K562 (cell line): ENCODE data around the gene SLC13A4. TPM values are rescaled to one million over a fixed set of nuclear protein-coding genes. Genes with fewer than 3 reads are reported as not detected.
A peak's percentile ranks its signal among the peaks of the same experiment; 100 is the strongest.

ENCODE experiments used
- ATF2 ChIP-seq: sonication (generic); formaldehyde crosslinking; IDR thresholded peaks from 2 replicates; pipeline ENCODE4 v1.8.1; 2022; ENCODE audit warnings: missing genetic modification reagents
- CSDE1 ChIP-seq, 2 experiments: fragments of 450-650 bp; IDR thresholded peaks; 2 replicates each; pipeline ENCODE4 v1.6.1; 2016; ENCODE audit warnings: mild to moderate bottlenecking in 1 of 2
- ETV1 ChIP-seq: fragments of 450-650 bp; conservative IDR thresholded peaks from 2 replicates; pipeline ENCODE4 v1.6.1; 2016; ENCODE audit warnings: missing genetic modification characterization, control low read depth, low read depth, missing compliant biosample characterization
- GTF2A2 ChIP-seq: IDR thresholded peaks from 2 replicates; pipeline ENCODE4 v1.6.1; 2016; ENCODE audit warnings: mild to moderate bottlenecking, missing genetic modification characterization, missing compliant biosample characterization
- HDAC2 ChIP-seq: fragments of 450-650 bp; IDR thresholded peaks from 2 replicates; pipeline ENCODE4 v1.6.1; 2016; ENCODE audit warnings: mild to moderate bottlenecking
- HMG20A ChIP-seq: fragments of 450-650 bp; formaldehyde crosslinking; conservative IDR thresholded peaks from 2 replicates; pipeline ENCODE4 v1.4.0; 2020; ENCODE audit warnings: mild to moderate bottlenecking, mixed read lengths
- JUND ChIP-seq, 2 experiments: IDR thresholded peaks; 2 replicates in 1 of 2; 3 replicates in 1 of 2; pipeline ENCODE4 v1.6.1; 2011; ENCODE audit warnings: borderline replicate concordance in 2 of 2, low read depth in 2 of 2, low read length in 2 of 2, improper control_type of control experiment in 1 of 2, missing biosample characterization in 1 of 2, missing genetic modification characterization in 1 of 2, missing genetic modification reagents in 1 of 2
- KHSRP ChIP-seq: fragments of 450-650 bp; IDR thresholded peaks from 2 replicates; pipeline ENCODE4 v1.6.1; 2017
- KLF6 ChIP-seq: fragments of 250-450 bp; sonication (Bioruptor Pico); IDR thresholded peaks from 2 replicates; pipeline ENCODE4 v1.4.0; 2020; ENCODE audit warnings: mild to moderate bottlenecking, moderate library complexity, borderline replicate concordance
- LEF1 ChIP-seq: fragments of 450-650 bp; IDR thresholded peaks from 2 replicates; pipeline ENCODE4 v1.6.1; 2016; ENCODE audit warnings: mild to moderate bottlenecking
- NONO ChIP-seq, 2 experiments: fragments of 200-400 bp in 1 of 2; fragments of 450-650 bp in 1 of 2; formaldehyde crosslinking in 1 of 2; IDR thresholded peaks; 2 replicates each; pipeline ENCODE4 v1.6.1; 2017; ENCODE audit warnings: low read depth in 2 of 2, mild to moderate bottlenecking in 2 of 2, moderate library complexity in 2 of 2, low read length in 1 of 2
- OTX1 ChIP-seq: fragments of 450-650 bp; formaldehyde crosslinking; IDR thresholded peaks from 2 replicates; pipeline ENCODE4 v1.4.0; 2022; ENCODE audit warnings: mild to moderate bottlenecking
- PTTG1 ChIP-seq: fragments of 450-650 bp; IDR thresholded peaks from 2 replicates; pipeline ENCODE4 v1.6.1; 2016; ENCODE audit warnings: low read depth, mild to moderate bottlenecking, missing genetic modification characterization, missing compliant biosample characterization
- RBM34 ChIP-seq: fragments of 200-400 bp; formaldehyde crosslinking; IDR thresholded peaks from 2 replicates; pipeline ENCODE4 v1.6.1; 2018; ENCODE audit warnings: low read length, borderline replicate concordance; ENCODE audit not compliant: insufficient read depth
- SIX5 ChIP-seq, 2 experiments: IDR thresholded peaks; 2 replicates each; pipeline ENCODE4 v1.6.1; 2011; ENCODE audit warnings: low read length in 2 of 2, borderline replicate concordance in 1 of 2, low read depth in 1 of 2, mild to moderate bottlenecking in 1 of 2, moderate library complexity in 1 of 2; ENCODE audit not compliant: insufficient read depth in 1 of 2
- SMAD1 ChIP-seq: fragments of 150-350 bp; IDR thresholded peaks from 2 replicates; pipeline ENCODE4 v1.6.1; 2014; ENCODE audit warnings: low read length, low read depth; ENCODE audit not compliant: partially characterized antibody
- SMC3 ChIP-seq: conservative IDR thresholded peaks from 2 replicates; pipeline ENCODE4 v1.6.1; 2011; ENCODE audit warnings: low read depth, low read length, improper control_type of control experiment; ENCODE audit not compliant: insufficient read depth
- SP2 ChIP-seq: IDR thresholded peaks from 2 replicates; pipeline ENCODE4 v1.6.1; 2011; ENCODE audit warnings: mild to moderate bottlenecking, low read depth, low read length, moderate library complexity; ENCODE audit not compliant: poor library complexity, severe bottlenecking; ENCODE audit errors: extremely low read depth
- SRSF7 ChIP-seq: fragments of 200-400 bp; formaldehyde crosslinking; optimal IDR thresholded peaks from 2 replicates; pipeline ENCODE3; 2017; ENCODE audit warnings: mild to moderate bottlenecking, low read depth, low read length
- STAG1 ChIP-seq: sonication (generic); formaldehyde crosslinking; IDR thresholded peaks from 2 replicates; pipeline ENCODE4 v1.5.0; 2020; ENCODE audit warnings: missing genetic modification reagents, borderline replicate concordance
- TEAD4 ChIP-seq, 2 experiments: sonication (generic) in 1 of 2; formaldehyde crosslinking in 1 of 2; IDR thresholded peaks; 2 replicates each; pipeline versions ENCODE4 v1.6.1 to v1.8.0; 2012 to 2022; ENCODE audit warnings: borderline replicate concordance in 1 of 2, inconsistent platforms in 1 of 2, low read length in 1 of 2, mild to moderate bottlenecking in 1 of 2, missing genetic modification reagents in 1 of 2
- ZBTB1 ChIP-seq: sonication (generic); formaldehyde crosslinking; IDR thresholded peaks from 2 replicates; pipeline ENCODE4 v1.8.1; 2023; ENCODE audit warnings: missing genetic modification reagents, low read depth, mild to moderate bottlenecking, borderline replicate concordance
- ZC3H8 ChIP-seq: fragments of 450-650 bp; IDR thresholded peaks from 2 replicates; pipeline ENCODE4 v1.6.1; 2017
- ZNF282 ChIP-seq: sonication (generic); formaldehyde crosslinking; IDR thresholded peaks from 2 replicates; pipeline ENCODE4 v1.8.1; 2023; ENCODE audit warnings: missing genetic modification reagents
- ZNF586 ChIP-seq: fragments of 450-650 bp; formaldehyde crosslinking; conservative IDR thresholded peaks from 2 replicates; pipeline ENCODE4 v1.4.0; 2020; ENCODE audit warnings: mild to moderate bottlenecking, moderate library complexity
- ZNF644 ChIP-seq: fragments of 200-800 bp; sonication (Bioruptor generic); IDR thresholded peaks from 2 replicates; pipeline ENCODE4 v1.6.1; 2016; ENCODE audit warnings: low read depth, missing genetic modification characterization, missing compliant biosample characterization
- ZNF695 ChIP-seq: fragments of 450-650 bp; formaldehyde crosslinking; IDR thresholded peaks from 2 replicates; pipeline ENCODE4 v1.4.0; 2020; ENCODE audit warnings: mild to moderate bottlenecking, moderate library complexity
- polyA plus RNA-seq, 8 experiments: library from polyadenylated mRNA; depleted of rRNA in 4 of 8; stranded (reverse) in 5 of 8; unstranded in 3 of 8; fragments of >200 nt; fragmentation: Nextera tagmentation in 2 of 8; fragmentation: Illumina TruSeq in 1 of 8; extraction: Ambion mirVana in 2 of 8; extraction: Trizol in 1 of 8; gene quantifications; 2 replicates each; pipeline versions ENCODE4 v1.2.1 to v1.2.3, GENCODE V29; 2011 to 2014; ENCODE audit warnings: inconsistent platforms in 1 of 8, missing spikeins in 1 of 8
- total RNA-seq, 7 experiments: library from RNA; depleted of rRNA in 6 of 7; stranded (reverse); fragments of >200 nt in 6 of 7; fragmentation: Illumina TruSeq in 2 of 7; extraction: Trizol in 2 of 7; gene quantifications; 2 replicates each; pipeline versions ENCODE4 v1.2.1 to v1.2.3, GENCODE V29; 2011 to 2021; ENCODE audit warnings: low replicate concordance in 1 of 7
- TF ChIP-seq, protein P1 (sequence below): sonication (generic); formaldehyde crosslinking; IDR thresholded peaks from 2 replicates; pipeline ENCODE4 v1.8.0; 2022; ENCODE audit warnings: mild to moderate bottlenecking, low read depth, missing genetic modification reagents

SLC13A4 gene
- total and polyA plus RNA-seq, 9 of the 15 experiments (the other 6 are each of a cell fraction or from before 2014, with no cell fraction given) = 0.11 to 1.0 (median 0.36) TPM

DNA sequence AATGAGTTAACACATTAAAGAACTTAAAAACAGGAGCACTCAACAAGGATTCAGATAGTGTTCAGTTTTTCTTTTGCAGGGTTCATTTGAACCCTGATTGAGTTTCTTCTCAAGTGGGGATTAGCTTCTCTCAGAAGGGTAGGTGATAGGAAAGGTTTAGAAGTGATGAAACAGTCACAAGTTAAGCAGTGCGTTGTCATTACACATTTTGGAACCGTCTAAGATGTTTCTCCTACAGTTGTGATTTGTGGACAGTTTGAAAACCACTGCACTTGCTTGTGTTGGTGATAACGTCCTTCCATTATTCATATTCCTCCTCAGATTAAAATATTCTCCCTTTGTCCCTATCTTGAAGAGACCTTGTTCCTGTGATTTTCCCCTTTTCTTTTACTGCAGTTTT, 62.9 kb downstream of the SLC13A4 start (continued):
- TF ChIP-seq TEAD4 (IDR thresholded peaks at IDR 0.05; ENCODE audit: low read length) (peak; percentile 57; the same call in 1 of the 2 replicates), TEAD4 (CRISPR knock-in tag; IDR thresholded peaks at IDR 0.05; ENCODE audit: borderline replicate concordance) (no peak), SIX5 (IDR thresholded peaks at IDR 0.05; ENCODE audit: borderline replicate concordance in 1 of 2, insufficient read depth in 1 of 2, low read depth in 1 of 2, low read length in 2 of 2) (0 out of 4 replicates have a peak, but pooled peaks of 1 of the 2 experiments have one; percentile 0), STAG1 (CRISPR knock-in tag) (no peak), SP2 (no peak), JUND (IDR thresholded peaks at IDR 0.05; ENCODE audit: borderline replicate concordance, low read depth, low read length) (no peak), JUND (tag; IDR thresholded peaks at IDR 0.05; ENCODE audit: borderline replicate concordance, low read depth, low read length) (no peak), PTTG1 (tag) (no peak), HMG20A (no peak), KHSRP (no peak), HDAC2 (peak; percentile 88), LEF1 (no peak), ZNF586 (no peak), NONO (IDR thresholded peaks at IDR 0.05; ENCODE audit: low read depth in 2 of 2, low read length in 1 of 2) (no peak), ZC3H8 (no peak), RBM34 (no peak), ZNF644 (tag) (no peak), ATF2 (CRISPR knock-in tag) (no peak), SMC3 (no peak), CSDE1 (IDR thresholded peaks at IDR 0.05) (no peak), KLF6 (CRISPR knock-in tag) (no peak), ZNF695 (CRISPR knock-in tag) (no peak), ZNF282 (no peak), SRSF7 (no peak), SMAD1 (no peak), OTX1 (CRISPR knock-in tag) (no peak), ETV1 (tag) (no peak), GTF2A2 (tag) (no peak; the same call in 1 of the 2 replicates), ZBTB1 (CRISPR knock-in tag) (no peak)
- TF ChIP-seq, protein P1, sequence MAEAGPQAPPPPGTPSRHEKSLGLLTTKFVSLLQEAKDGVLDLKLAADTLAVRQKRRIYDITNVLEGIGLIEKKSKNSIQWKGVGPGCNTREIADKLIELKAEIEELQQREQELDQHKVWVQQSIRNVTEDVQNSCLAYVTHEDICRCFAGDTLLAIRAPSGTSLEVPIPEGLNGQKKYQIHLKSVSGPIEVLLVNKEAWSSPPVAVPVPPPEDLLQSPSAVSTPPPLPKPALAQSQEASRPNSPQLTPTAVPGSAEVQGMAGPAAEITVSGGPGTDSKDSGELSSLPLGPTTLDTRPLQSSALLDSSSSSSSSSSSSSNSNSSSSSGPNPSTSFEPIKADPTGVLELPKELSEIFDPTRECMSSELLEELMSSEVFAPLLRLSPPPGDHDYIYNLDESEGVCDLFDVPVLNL (CRISPR knock-in tag) = no peak
